Smooth muscle cell of the umbilical artery (primary cell): ENCODE results near the gene CAMK2N1. TPM values are rescaled to one million over a fixed set of nuclear protein-coding genes. Genes with fewer than 3 reads are reported as not detected.

ENCODE experiments used
- total RNA-seq: library from RNA; depleted of rRNA; stranded (reverse); fragments of >200 nt; gene quantifications from 2 replicates; pipeline ENCODE4 v1.2.3, GENCODE V29; 2014

CAMK2N1 gene
- total RNA-seq: 2.1 and 8.5 TPM in 2 replicates

DNA sequence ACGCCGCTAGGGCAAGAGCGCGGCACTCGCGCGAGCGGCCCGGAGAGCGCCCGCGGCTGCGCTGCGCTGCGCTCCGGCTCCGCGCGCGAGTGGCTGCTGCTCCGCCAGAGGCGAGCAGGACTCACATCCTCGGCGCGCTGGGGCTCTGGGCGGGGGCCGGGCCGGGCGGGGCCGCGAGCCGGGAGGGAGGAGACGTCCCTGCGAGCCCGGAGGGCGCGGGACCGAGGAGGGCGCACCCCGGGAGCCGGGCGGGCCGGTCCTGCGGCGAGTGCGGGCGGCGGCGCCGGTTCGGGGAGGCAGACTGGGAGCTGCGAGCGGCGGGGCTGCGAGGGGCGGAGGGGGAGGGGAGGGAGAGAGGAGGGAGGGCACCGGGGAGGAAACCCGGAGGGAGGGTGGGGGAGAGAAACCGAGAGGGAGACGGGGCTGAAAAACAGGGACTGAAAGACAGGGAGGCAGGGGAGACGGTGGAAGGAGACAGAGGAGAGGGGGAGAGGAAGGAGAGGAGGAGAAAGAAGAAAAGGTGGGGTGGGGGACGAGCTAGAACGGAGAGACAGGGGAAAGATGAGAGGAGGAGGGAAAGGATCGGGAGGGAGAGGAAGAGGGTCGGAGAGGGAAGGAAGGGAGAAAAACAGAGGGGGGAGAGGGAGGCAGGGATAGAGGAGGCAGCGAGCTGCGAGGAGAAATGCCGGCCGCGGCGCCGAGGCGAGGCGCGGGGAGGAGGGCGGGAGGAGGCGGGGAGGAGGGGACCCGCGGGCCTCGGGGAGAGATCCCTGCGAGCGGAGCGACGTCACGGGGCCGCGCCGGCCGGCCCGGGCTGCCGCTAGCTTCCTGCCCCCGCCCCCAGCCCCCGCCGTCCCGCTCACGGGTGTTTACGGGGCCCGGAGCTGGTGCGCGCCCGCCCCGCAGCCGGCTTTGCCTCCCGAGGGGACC is at the start of gene CAMK2N1:
Gene CAMK2N1 (minus strand): TSS at position 684 of the 930 bp plus-strand sequence. CDS start 831 bp downstream, outside the sequence.

DNA sequence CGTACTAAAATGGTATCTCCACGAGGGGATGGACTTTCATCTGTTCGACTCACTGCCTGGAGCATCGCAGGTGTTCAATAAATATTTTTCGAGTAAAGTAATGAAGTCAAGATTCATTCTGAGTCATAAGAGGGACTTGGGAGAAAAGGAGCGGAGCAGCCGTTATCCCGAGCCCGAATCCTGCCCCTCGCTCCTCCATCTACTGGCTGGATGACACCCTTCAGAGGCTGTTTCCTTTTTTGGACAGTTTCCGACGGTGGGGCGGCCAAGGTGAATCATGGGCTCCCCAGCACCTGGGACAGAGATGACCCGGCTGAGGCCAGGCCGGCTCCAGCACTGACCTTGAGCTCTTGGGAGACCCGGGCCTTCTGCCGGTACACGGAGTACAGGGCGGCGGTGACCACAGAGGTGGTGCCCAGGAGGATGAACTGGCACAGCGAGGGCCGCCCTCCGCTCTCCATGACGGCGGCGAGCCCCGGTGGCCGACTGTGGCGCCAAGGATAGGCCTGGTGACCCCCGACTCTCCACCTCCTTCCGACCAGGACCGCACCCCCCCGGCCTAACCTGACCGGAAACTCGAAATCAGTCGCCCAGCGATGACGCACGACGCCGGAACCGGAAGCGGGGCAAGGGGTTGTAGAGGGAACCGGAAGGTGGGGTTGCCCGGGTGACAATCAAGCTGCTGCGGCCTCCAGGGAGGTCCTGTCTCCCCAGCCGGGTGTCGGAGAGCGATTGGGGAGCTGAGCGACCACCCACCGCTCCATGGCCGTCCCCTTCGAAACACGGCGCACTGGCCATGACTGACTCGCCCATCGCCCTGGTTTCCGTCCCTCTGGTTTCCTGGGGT is 21.8 kb upstream of the CAMK2N1 start, which contains the start of gene MUL1:
Gene MUL1 (minus strand): TSS at position 588 of the 847 bp plus-strand sequence. CDS start 127 bp downstream, at position 461.

Other genes starting within 250 kb of the CAMK2N1 start
- gene VWA5B1, start 195.3 kb downstream of the CAMK2N1 start, total RNA-seq: not detected in 2 replicates
- 27.3 and 30.6 TPM in 2 replicates for gene MUL1, start 21.9 kb upstream of the CAMK2N1 start, total RNA-seq
- 0.09 TPM in 1 of 2 replicates, not detected in the other for gene FAM43B, start 66.4 kb upstream of the CAMK2N1 start, total RNA-seq
- gene CDA, start 102.9 kb upstream of the CAMK2N1 start, total RNA-seq: 0.92 TPM in 1 of 2 replicates, not detected in the other
- 62.7 and 68.4 TPM in 2 replicates for gene PINK1, start 147.2 kb upstream of the CAMK2N1 start, total RNA-seq
- gene DDOST, start 175.2 kb upstream of the CAMK2N1 start, total RNA-seq: 445 and 563 TPM in 2 replicates
- 1.2 and 2.2 TPM in 2 replicates for gene KIF17, start 231.8 kb upstream of the CAMK2N1 start, total RNA-seq
- 0.89 and 8.5 TPM in 2 replicates for gene SH2D5, start 246.5 kb upstream of the CAMK2N1 start, total RNA-seq